ENCODE data around the gene ZNF609. TPM values are rescaled to one million over a fixed set of nuclear protein-coding genes. Genes with fewer than 3 reads are reported as not detected.
"Not testable (repeated sequence)": the region's sequence is repeated elsewhere in the genome, so short reads cannot be mapped to it uniquely, and the experiment has no call there.

Gene ZNF609
- total and polyA plus RNA-seq, 4 donors: 4.6 to 18.1 (median 8.0) TPM

DNA sequence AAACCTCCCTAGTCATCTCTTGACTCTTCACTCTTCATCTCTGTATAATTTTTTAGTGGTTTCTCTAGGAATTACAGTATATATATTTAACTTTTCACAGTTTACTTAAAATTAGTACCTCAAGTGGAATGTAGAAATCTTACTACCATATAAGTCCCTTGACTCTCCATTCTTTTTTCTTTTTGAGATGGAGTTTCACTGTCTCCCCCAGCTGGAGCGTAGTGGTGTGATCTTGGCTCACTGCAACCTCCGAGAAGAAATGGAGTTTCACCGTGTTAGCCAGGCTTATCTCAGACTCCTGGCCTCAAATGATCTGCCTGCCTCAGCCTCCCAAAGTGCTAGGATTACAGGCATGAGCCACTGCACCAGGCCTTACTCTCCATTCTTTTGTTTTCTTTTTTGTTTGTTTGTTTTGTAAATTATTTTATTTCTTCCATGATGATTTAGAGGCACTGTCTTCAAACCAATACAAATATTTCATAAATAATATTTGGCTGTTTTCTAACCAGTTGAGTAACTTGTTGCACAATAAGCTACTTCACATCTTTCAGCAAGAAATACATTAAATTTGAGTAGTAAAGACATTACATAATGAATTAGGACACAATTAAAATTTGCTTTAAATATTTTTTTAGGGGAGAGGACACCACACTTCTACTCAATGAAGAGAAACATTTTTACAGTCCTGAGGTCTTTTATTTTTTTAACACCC is 170.2 kb downstream of the ZNF609 start:
- no peak overlapping the region for H3K9ac ChIP-seq (ENCODE audit: low read depth in 1 of 2, low read length in 2 of 2)
- TF ChIP-seq HNF4G (IDR thresholded peaks at IDR 0.05) (no peak), ZBTB33 (IDR thresholded peaks at IDR 0.05) (no peak), NR2F2 (IDR thresholded peaks at IDR 0.05) (no peak), EGR1 (IDR thresholded peaks at IDR 0.05; ENCODE audit: low read depth in 2 of 2) (no peak), YY1 (IDR thresholded peaks at IDR 0.05) (no peak), TAF1 (conservative IDR thresholded peaks at IDR 0.05) (no peak), JUND (IDR thresholded peaks at IDR 0.05) (no peak), REST (IDR thresholded peaks at IDR 0.05) (no peak), GABPA (IDR thresholded peaks at IDR 0.05 in 1 of 2, conservative IDR thresholded peaks at IDR 0.05 in 1 of 2) (no peak), RXRA (IDR thresholded peaks at IDR 0.05) (no peak)
- TF ChIP-seq, protein P1, sequence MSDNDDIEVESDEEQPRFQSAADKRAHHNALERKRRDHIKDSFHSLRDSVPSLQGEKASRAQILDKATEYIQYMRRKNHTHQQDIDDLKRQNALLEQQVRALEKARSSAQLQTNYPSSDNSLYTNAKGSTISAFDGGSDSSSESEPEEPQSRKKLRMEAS (IDR thresholded peaks at IDR 0.05): no peak
- DNase-seq (ENCODE audit: low spot score): no peak
- no peaks in the 10 kb centered on the region for H3K9me3 ChIP-seq (ENCODE audit: control insufficient read depth in 4 of 4, low read length in 3 of 4)
- H3K36me3 ChIP-seq (ENCODE audit: control insufficient read depth in 4 of 4, insufficient read depth in 3 of 4, low read depth in 1 of 4, low read length in 3 of 4): peaks cover 0 to 5% (median 3%) of the 10 kb centered on the region in 4 donors
- no peak overlapping the region for H3K4me3 ChIP-seq (ENCODE audit: low read depth in 1 of 3, low read length in 3 of 3)
- H3K4me1 ChIP-seq (ENCODE audit: control insufficient read depth in 4 of 4, insufficient read depth in 4 of 4, low read length in 3 of 4): peaks cover 9 to 19% (median 16%) of the 10 kb centered on the region in 4 donors
- 80% methylated on average over 3 of the region's 3 CpGs for WGBS
- no peaks in the 10 kb centered on the region for H3K27me3 ChIP-seq (ENCODE audit: control insufficient read depth in 4 of 4, insufficient read depth in 4 of 4, low read length in 3 of 4)
- H3K27ac ChIP-seq (ENCODE audit: low read depth in 1 of 2, low read length in 2 of 2): no peak overlapping the region

DNA sequence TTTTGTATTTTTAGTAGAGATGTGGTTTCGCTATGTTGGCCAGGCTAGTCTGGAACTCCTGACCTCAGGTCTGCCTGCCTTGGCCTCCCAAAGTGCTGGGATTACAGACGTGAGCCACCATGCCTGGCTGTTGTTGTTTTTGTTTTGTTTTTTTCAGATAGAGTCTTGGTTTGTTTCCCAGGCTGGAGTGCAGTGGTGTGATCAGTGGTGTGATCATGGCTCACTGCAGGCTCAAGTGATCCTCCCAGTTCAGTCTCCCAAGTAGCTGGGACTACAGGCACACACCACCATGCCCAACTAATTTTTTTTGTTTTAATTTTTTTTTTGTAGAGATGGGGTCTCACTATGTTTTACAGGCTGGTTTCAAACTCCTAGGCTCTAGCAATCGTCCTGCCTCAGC is 172.3 kb downstream of the ZNF609 start:
- H3K9ac ChIP-seq (ENCODE audit: low read depth in 1 of 2, low read length in 2 of 2); H3K27ac ChIP-seq (ENCODE audit: low read depth in 1 of 2, low read length in 2 of 2); H3K9me3 ChIP-seq (ENCODE audit: control insufficient read depth in 4 of 4, low read length in 3 of 4); H3K27me3 ChIP-seq (ENCODE audit: control insufficient read depth in 4 of 4, insufficient read depth in 4 of 4, low read length in 3 of 4); H3K36me3 ChIP-seq (ENCODE audit: control insufficient read depth in 4 of 4, insufficient read depth in 3 of 4, low read depth in 1 of 4, low read length in 3 of 4); H3K4me3 ChIP-seq (ENCODE audit: low read depth in 1 of 3, low read length in 3 of 3); DNase-seq (ENCODE audit: low spot score): not testable (repeated sequence)
- peaks cover 14 to 30% (median 22%) of the 10 kb centered on the region in 4 donors for H3K4me1 ChIP-seq (ENCODE audit: control insufficient read depth in 4 of 4, insufficient read depth in 4 of 4, low read length in 3 of 4)
- 93% methylated on average over 3 of the region's 3 CpGs for WGBS

- Histone ChIP-seq H3K27ac (ENCODE audit: low read depth in 1 of 2, low read length in 2 of 2) (no peak overlapping the region), H3K4me1 (ENCODE audit: control insufficient read depth in 4 of 4, insufficient read depth in 4 of 4, low read length in 3 of 4) (peaks cover 14 to 30% (median 22%) of the 10 kb centered on the region in 4 donors), H3K9ac (ENCODE audit: low read depth in 1 of 2, low read length in 2 of 2) (no peak overlapping the region), H3K9me3 (ENCODE audit: control insufficient read depth in 4 of 4, low read length in 3 of 4) (no peaks in the 10 kb centered on the region), H3K27me3 (ENCODE audit: control insufficient read depth in 4 of 4, insufficient read depth in 4 of 4, low read length in 3 of 4) (no peaks in the 10 kb centered on the region), H3K4me3 (ENCODE audit: low read depth in 1 of 3, low read length in 3 of 3) (no peak overlapping the region), H3K36me3 (ENCODE audit: control insufficient read depth in 4 of 4, insufficient read depth in 3 of 4, low read depth in 1 of 4, low read length in 3 of 4) (peaks cover 0 to 3% (median 3%) of the 10 kb centered on the region in 4 donors)
- no peak for DNase-seq (ENCODE audit: low spot score)
- 97% methylated on average over 5 of the region's 5 CpGs for WGBS
- TF ChIP-seq ZBTB33 (IDR thresholded peaks at IDR 0.05) (no peak), RAD21 (IDR thresholded peaks at IDR 0.05) (no peak), GABPA (IDR thresholded peaks at IDR 0.05 in 1 of 2, conservative IDR thresholded peaks at IDR 0.05 in 1 of 2) (no peak), HNF4G (IDR thresholded peaks at IDR 0.05) (no peak), RXRA (IDR thresholded peaks at IDR 0.05) (no peak), FOXA1 (IDR thresholded peaks at IDR 0.05) (no peak), JUND (IDR thresholded peaks at IDR 0.05) (no peak), REST (IDR thresholded peaks at IDR 0.05) (no peak)
Observed at GRCh38 chr15:64633332-64633731, 173.0 kb downstream of the ZNF609 start.

All from liver (tissue), 9 donors.